ENCODE measurements around the gene CDKN1C. TPM values are rescaled to one million over a fixed set of nuclear protein-coding genes. Genes with fewer than 3 reads are reported as not detected.

Gene CDKN1C
- total RNA-seq, 4 donors from 2014 or later: 153 to 349 (median 186) TPM

GRCh38 chr11:2892215-2892966, 6.8 kb upstream of the CDKN1C start:
- intact Hi-C loops (cut with DNase I): no loop called here
- peak overlapping the region; percentile 37 to 60 (median 49) for H3K4me3 ChIP-seq
- DNase-seq (ENCODE audit: extremely low spot score): no peak
- no peaks in the 10 kb centered on the region for H3K9me3 ChIP-seq
- WGBS: 6% methylated on average over 12 of the region's 34 CpGs
- no peaks in the 10 kb centered on the region for H3K36me3 ChIP-seq
- peak; percentile 90 to 96 (median 96) for TF ChIP-seq CTCF (IDR thresholded peaks at IDR 0.05)
- TF ChIP-seq EP300 (IDR thresholded peaks at IDR 0.05): no peak
- peak; percentile 9 for TF ChIP-seq POLR2A (IDR thresholded peaks at IDR 0.05; ENCODE audit: low read depth)
- TF ChIP-seq POLR2AphosphoS5 (IDR thresholded peaks at IDR 0.05): no peak
- peak overlapping the region; percentile 42 to 83 (median 73) for H3K27ac ChIP-seq (replicated peaks in 1 of 4)
- peaks cover 33 to 47% (median 43%) of the 10 kb centered on the region in 4 donors for H3K4me1 ChIP-seq
- H3K27me3 ChIP-seq: no peaks in the 10 kb centered on the region

- H3K27me3 ChIP-seq: no peaks in the 10 kb centered on the region
- H3K36me3 ChIP-seq: no peaks in the 10 kb centered on the region
- no peaks in the 10 kb centered on the region for H3K9me3 ChIP-seq
- peaks cover 37 to 55% (median 49%) of the 10 kb centered on the region in 4 donors for H3K4me1 ChIP-seq
- H3K4me3 ChIP-seq: peak overlapping the region; percentile 37 to 60 (median 49)
- intact Hi-C loops (cut with DNase I): no loop called here
- H3K27ac ChIP-seq (replicated peaks in 1 of 4): peak overlapping the region; percentile 42 to 83 (median 73)
- TF ChIP-seq CTCF (IDR thresholded peaks at IDR 0.05) (no peak), POLR2A (IDR thresholded peaks at IDR 0.05; ENCODE audit: low read depth) (no peak), POLR2AphosphoS5 (IDR thresholded peaks at IDR 0.05) (no peak)
- WGBS: 39% methylated on average over 14 of the region's 17 CpGs
- no peak for DNase-seq (ENCODE audit: extremely low spot score)
Measured at GRCh38 chr11:2891326-2892214, 6.0 kb upstream of the CDKN1C start.

- WGBS: 74% methylated on average over 8 of the region's 28 CpGs
- Histone ChIP-seq H3K4me3 (peak overlapping the region; percentile 7 to 19 (median 12)), H3K9me3 (no peaks in the 10 kb centered on the region), H3K4me1 (peaks cover 43 to 62% (median 55%) of the 10 kb centered on the region in 4 donors), H3K27ac (replicated peaks in 1 of 4) (peak overlapping the region; percentile 60 to 83 (median 73)), H3K27me3 (no peaks in the 10 kb centered on the region), H3K36me3 (no peaks in the 10 kb centered on the region)
- intact Hi-C loops (cut with DNase I): no loop called here
- DNase-seq (ENCODE audit: extremely low spot score): no peak
- TF ChIP-seq CTCF (IDR thresholded peaks at IDR 0.05) (peak in 1 of 3 experiments; percentile 16), POLR2AphosphoS5 (IDR thresholded peaks at IDR 0.05) (peak; percentile 88 to 94), POLR2A (IDR thresholded peaks at IDR 0.05; ENCODE audit: low read depth) (no peak), EP300 (IDR thresholded peaks at IDR 0.05) (peak; percentile 94)
Measured at GRCh38 chr11:2890466-2891294, 5.1 kb upstream of the CDKN1C start.
